GM23248 (cell line): ENCODE data around the gene ZFP92.

Source experiments
- EZH2 ChIP-seq: fragments of 200-600 bp; sonication (generic); IDR thresholded peaks from 2 replicates; pipeline ENCODE4 v1.6.1; 2018; ENCODE audit warnings: antibody characterized with exemption, mild to moderate bottlenecking; ENCODE audit not compliant: insufficient read depth, poor library complexity, severe bottlenecking
- EZH2phosphoT487 ChIP-seq: fragments of 200-600 bp; sonication (generic); IDR thresholded peaks from 2 replicates; pipeline ENCODE4 v1.6.1; 2018; ENCODE audit warnings: antibody characterized with exemption, moderate library complexity, mild to moderate bottlenecking, low read depth; ENCODE audit not compliant: insufficient read depth

DNA sequence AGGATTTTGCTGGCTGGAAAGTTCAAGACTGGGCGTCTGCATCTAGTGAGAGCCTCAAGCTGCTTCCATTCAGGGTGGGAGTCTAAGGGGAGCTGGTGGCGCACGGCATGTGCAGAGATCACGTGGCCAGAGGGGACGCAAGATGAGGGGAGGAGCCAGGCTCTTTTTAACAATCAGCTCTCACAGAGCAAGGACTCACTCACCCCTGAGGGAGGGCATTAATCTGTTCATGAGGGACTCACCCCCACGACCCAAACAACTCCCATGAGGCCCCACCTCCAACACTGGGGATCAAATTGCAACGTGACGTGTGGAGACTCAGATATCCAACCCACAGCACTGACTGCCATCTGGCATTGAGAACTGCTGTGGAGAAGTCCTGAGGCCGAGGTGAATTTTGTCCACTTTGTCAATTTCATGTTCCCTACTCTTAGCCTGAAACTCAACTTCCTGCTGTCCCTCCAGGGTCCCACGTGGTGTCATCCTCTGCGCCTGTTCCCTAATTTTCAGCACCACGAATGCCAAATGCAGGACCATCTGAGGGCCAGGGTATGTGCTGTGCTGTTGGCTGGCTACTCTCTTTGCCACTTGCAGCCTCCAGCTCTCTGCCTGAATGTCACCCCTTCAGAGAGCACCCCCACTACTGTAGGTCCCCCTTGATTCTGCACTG, 5.6 kb downstream of the ZFP92 start:
- no peak for TF ChIP-seq EZH2phosphoT487
- TF ChIP-seq EZH2, result no peak
